Measurements from ENCODE around the gene NXPH3. TPM values are rescaled to one million over a fixed set of nuclear protein-coding genes. Genes with fewer than 3 reads are reported as not detected.

Gene NXPH3
- 0.79 and 1.1 TPM in 2 replicates for total RNA-seq
- long read RNA-seq, result 0 reads

GRCh38 chr17:49575679-49576087 lies at the start of gene NXPH3:
Gene NXPH3 (plus strand): TSS chr17:49575871. CDS start chr17:49576220, 349 bp downstream.
- Mint-ChIP-seq H3K4me3 (peak within 1 kb of the TSS; percentile 91), H3K36me3 (ENCODE audit: low read depth) (no peaks in the 10 kb centered on the region), H3K27me3 (ENCODE audit: low read depth) (peaks cover 60% of the 10 kb centered on the region), H3K9me3 (no peaks in the 10 kb centered on the region), H3K27ac (ENCODE audit: unreplicated experiment) (no peak within 1 kb of the TSS), H3K4me1 (peaks cover 16% of the 10 kb centered on the region)
- TF ChIP-seq CTCF (conservative IDR thresholded peaks at IDR 0.05), result peak; percentile 76
- DNase-seq (ENCODE audit: low read depth, low spot score), result peak; percentile 58

- H3K36me3 Mint-ChIP-seq (ENCODE audit: low read depth), result no peaks in the 10 kb centered on the region
- H3K4me3 Mint-ChIP-seq, result no peak overlapping the region
- no peak for DNase-seq (ENCODE audit: low read depth, low spot score)
- H3K4me1 Mint-ChIP-seq, result peaks cover 5% of the 10 kb centered on the region
- TF ChIP-seq CTCF (conservative IDR thresholded peaks at IDR 0.05), result no peak
- no peaks in the 10 kb centered on the region for H3K9me3 Mint-ChIP-seq
- no peaks in the 10 kb centered on the region for H3K27me3 Mint-ChIP-seq (ENCODE audit: low read depth)
- no peak overlapping the region for H3K27ac Mint-ChIP-seq (ENCODE audit: unreplicated experiment)
Observed at GRCh38 chr17:49527927-49528651, 47.6 kb upstream of the NXPH3 start.

GRCh38 chr17:49528966-49529365 lies 46.7 kb upstream of the NXPH3 start:
- Mint-ChIP-seq H3K4me3 (no peak overlapping the region), H3K9me3 (no peaks in the 10 kb centered on the region), H3K36me3 (ENCODE audit: low read depth) (no peaks in the 10 kb centered on the region), H3K27ac (ENCODE audit: unreplicated experiment) (no peak overlapping the region), H3K4me1 (peaks cover 5% of the 10 kb centered on the region), H3K27me3 (ENCODE audit: low read depth) (no peaks in the 10 kb centered on the region)
- no peak for DNase-seq (ENCODE audit: low read depth, low spot score)
- no peak for TF ChIP-seq CTCF (conservative IDR thresholded peaks at IDR 0.05)

- H3K27me3 Mint-ChIP-seq (ENCODE audit: low read depth), result no peaks in the 10 kb centered on the region
- no peak for DNase-seq (ENCODE audit: low read depth, low spot score)
- no peak overlapping the region for H3K4me3 Mint-ChIP-seq
- H3K36me3 Mint-ChIP-seq (ENCODE audit: low read depth), result no peaks in the 10 kb centered on the region
- no peaks in the 10 kb centered on the region for H3K9me3 Mint-ChIP-seq
- peaks cover 5% of the 10 kb centered on the region for H3K4me1 Mint-ChIP-seq
- no peak overlapping the region for H3K27ac Mint-ChIP-seq (ENCODE audit: unreplicated experiment)
- TF ChIP-seq CTCF (conservative IDR thresholded peaks at IDR 0.05), result no peak
Observed at GRCh38 chr17:49530118-49530517, 45.6 kb upstream of the NXPH3 start.

- peaks cover 29% of the 10 kb centered on the region for H3K4me1 Mint-ChIP-seq
- no peaks in the 10 kb centered on the region for H3K27me3 Mint-ChIP-seq (ENCODE audit: low read depth)
- no peak overlapping the region for H3K4me3 Mint-ChIP-seq
Observed at GRCh38 chr17:49543860-49544259, 31.8 kb upstream of the NXPH3 start.

More at GRCh38 chr17:49543860-49544259, 31.8 kb upstream of the NXPH3 start:
- Mint-ChIP-seq H3K9me3 (peaks cover 2% of the 10 kb centered on the region), H3K27ac (ENCODE audit: unreplicated experiment) (no peak overlapping the region), H3K36me3 (ENCODE audit: low read depth) (no peaks in the 10 kb centered on the region)
- no peak for TF ChIP-seq CTCF (conservative IDR thresholded peaks at IDR 0.05)
- no peak for DNase-seq (ENCODE audit: low read depth, low spot score)
